Spinal cord (tissue), 4 donors: ENCODE results near the gene EGLN2. TPM values are rescaled to one million over a fixed set of nuclear protein-coding genes. Genes with fewer than 3 reads are reported as not detected.

ENCODE experiments used
- polyA plus RNA-seq, 2 donors: library from polyadenylated mRNA; unstranded; fragments of 120-200 nt; gene quantifications; one replicate each; pipeline ENCODE4 v1.2.1, GENCODE V29; 2013; ENCODE audit not compliant: insufficient read length in 2 of 2
- total RNA-seq, 2 donors: library from RNA; depleted of rRNA in 1 of 2; stranded (reverse); fragments of 120-200 nt in 1 of 2; fragments of >200 nt in 1 of 2; gene quantifications; one replicate each; pipeline versions ENCODE4 v1.2.3 to v1.2.4, GENCODE V29; 2013 to 2014

The EGLN2 gene
- total and polyA plus RNA-seq, 4 donors, result 37.6 to 106 (median 99.3) TPM

Other genes with a start within 250 kb of the EGLN2 start
- gene SHKBP1, start 222.3 kb upstream of the EGLN2 start, total RNA-seq, result 10 to 100 TPM in 1 of 2 donors, 1 to 10 TPM in 1; 9.6 to 11.8 TPM
- gene SHKBP1, start 222.3 kb upstream of the EGLN2 start, polyA plus RNA-seq, result 10 to 100 TPM; 36.9 to 43.1 TPM
- gene LTBP4, start 197.8 kb upstream of the EGLN2 start, total RNA-seq, result 10 to 100 TPM; 57.6 to 82.0 TPM
- 100 to 1,000 TPM in 1 of 2 donors, 10 to 100 TPM in 1; 57.5 to 141 TPM for gene LTBP4, start 197.8 kb upstream of the EGLN2 start, polyA plus RNA-seq
- 10 to 100 TPM; 19.0 to 23.7 TPM for gene NUMBL, start 108.5 kb upstream of the EGLN2 start, total RNA-seq
- gene NUMBL, start 108.5 kb upstream of the EGLN2 start, polyA plus RNA-seq, result 10 to 100 TPM; 46.6 to 66.5 TPM
- gene COQ8B, start 82.3 kb upstream of the EGLN2 start, total RNA-seq, result 10 to 100 TPM; 25.7 to 39.5 TPM
- gene COQ8B, start 82.3 kb upstream of the EGLN2 start, polyA plus RNA-seq, result 10 to 100 TPM; 47.6 to 47.9 TPM
- gene ITPKC, start 82.1 kb upstream of the EGLN2 start, total RNA-seq, result 1 to 10 TPM; 6.3 to 8.2 TPM
- 10 to 100 TPM; 10.9 to 12.0 TPM for gene ITPKC, start 82.1 kb upstream of the EGLN2 start, polyA plus RNA-seq
- 1 to 10 TPM; 1.6 to 2.1 TPM for gene ACTMAP, start 48.7 kb upstream of the EGLN2 start, total RNA-seq
- 10 to 100 TPM; 10.2 to 16.3 TPM for gene ACTMAP, start 48.7 kb upstream of the EGLN2 start, polyA plus RNA-seq
- gene SNRPA, start 48.0 kb upstream of the EGLN2 start, total RNA-seq, result 10 to 100 TPM; 21.7 to 35.9 TPM
- gene SNRPA, start 48.0 kb upstream of the EGLN2 start, polyA plus RNA-seq, result 10 to 100 TPM; 73.2 to 86.4 TPM
- 10 to 100 TPM in 1 of 2 donors, 1 to 10 TPM in 1; 7.9 to 20.2 TPM for gene MIA, start 23.7 kb upstream of the EGLN2 start, total RNA-seq
- 10 to 100 TPM in 1 of 2 donors, 1 to 10 TPM in 1; 8.5 to 19.8 TPM for gene MIA, start 23.7 kb upstream of the EGLN2 start, polyA plus RNA-seq
- gene RAB4B, start 20.9 kb upstream of the EGLN2 start, total RNA-seq, result 10 to 100 TPM; 13.1 to 20.6 TPM
- gene RAB4B, start 20.9 kb upstream of the EGLN2 start, polyA plus RNA-seq, result 10 to 100 TPM; 49.8 to 50.8 TPM
- under 1 TPM in 1 of 2 donors, not detected in 1; 0.50 TPM for gene CYP2A6, start 51.3 kb downstream of the EGLN2 start, total RNA-seq
- gene CYP2A6, start 51.3 kb downstream of the EGLN2 start, polyA plus RNA-seq, result 1 to 10 TPM in 1 of 2 donors, under 1 TPM in 1; 0.48 to 1.9 TPM
- gene CYP2A7, start 83.0 kb downstream of the EGLN2 start, total RNA-seq, result under 1 TPM in 1 of 2 donors, not detected in 1; 0.10 TPM
- 1 to 10 TPM in 1 of 2 donors, under 1 TPM in 1; 0.78 to 1.4 TPM for gene CYP2A7, start 83.0 kb downstream of the EGLN2 start, polyA plus RNA-seq
- not detected for gene CYP2B6, start 192.1 kb downstream of the EGLN2 start, total RNA-seq
- gene CYP2B6, start 192.1 kb downstream of the EGLN2 start, polyA plus RNA-seq, result not detected